ENCODE results near the gene SAA2.

GRCh38 chr11:18294862-18295261 is 46.4 kb upstream of the SAA2 start:
- TF ChIP-seq POLR2A (IDR thresholded peaks at IDR 0.05; ENCODE audit: low read length) (no peak), GATA1 (IDR thresholded peaks at IDR 0.05; ENCODE audit: low read depth, low read length) (no peak)

Measured in erythroblast (primary cell).